H1 (cell line): Measurements from ENCODE around the gene MMAB.

ENCODE experiments used
- CREB1 ChIP-seq: IDR thresholded peaks from 2 replicates; pipeline ENCODE4 v1.6.1; 2012; ENCODE audit warnings: inconsistent platforms
- EGR1 ChIP-seq: IDR thresholded peaks from 2 replicates; pipeline ENCODE4 v1.6.1; 2011; ENCODE audit warnings: low read depth, low read length, borderline replicate concordance
- EP300 ChIP-seq, 2 experiments: IDR thresholded peaks; 1 replicate in 1 of 2; 2 replicates in 1 of 2; pipeline ENCODE4 v1.6.1; 2011 to 2012; ENCODE audit warnings: low read depth in 2 of 2, low read length in 2 of 2, mild to moderate bottlenecking in 2 of 2, borderline replicate concordance in 1 of 2, inconsistent platforms in 1 of 2, moderate library complexity in 1 of 2
- EZH2 ChIP-seq: fragments of 200-600 bp; sonication (generic); IDR thresholded peaks from 2 replicates; pipeline ENCODE4 v1.7.1; 2012; ENCODE audit warnings: low read depth, mild to moderate bottlenecking, moderate library complexity, low read length, inconsistent platforms; ENCODE audit not compliant: severe bottlenecking
- HDAC2 ChIP-seq, 2 experiments: fragments of 300-600 bp in 1 of 2; sonication (generic) in 1 of 2; IDR thresholded peaks; 2 replicates each; pipeline ENCODE4 v1.6.1; 2011 to 2012; ENCODE audit warnings: low read depth in 2 of 2, low read length in 2 of 2, mild to moderate bottlenecking in 2 of 2, moderate library complexity in 2 of 2, borderline replicate concordance in 1 of 2, inconsistent platforms in 1 of 2
- KDM1A ChIP-seq: fragments of 200-600, 300-600 bp; sonication (generic); IDR thresholded peaks from 2 replicates; pipeline ENCODE4 v1.7.1; 2016; ENCODE audit warnings: mild to moderate bottlenecking, low read length, borderline replicate concordance
- MAX ChIP-seq: IDR thresholded peaks from 2 replicates; pipeline ENCODE4 v1.6.1; 2012; ENCODE audit warnings: inconsistent platforms
- POLR2A ChIP-seq, 2 experiments: IDR thresholded peaks; 1 replicate in 1 of 2; 2 replicates in 1 of 2; pipeline ENCODE4 v1.6.1; 2011; ENCODE audit warnings: low read depth in 2 of 2, low read length in 2 of 2, mild to moderate bottlenecking in 2 of 2; ENCODE audit errors: control extremely low read depth in 1 of 2
- POLR2AphosphoS5 ChIP-seq: IDR thresholded peaks from 2 replicates; pipeline ENCODE4 v1.6.1; 2011; ENCODE audit warnings: low read depth, low read length
- TAF1 ChIP-seq: IDR thresholded peaks from 2 replicates; pipeline ENCODE4 v1.6.1; 2011; ENCODE audit warnings: mild to moderate bottlenecking, low read depth, low read length
- YY1 ChIP-seq: IDR thresholded peaks from 2 replicates; pipeline ENCODE4 v1.6.1; 2011; ENCODE audit warnings: low read depth, mild to moderate bottlenecking, low read length
- TF ChIP-seq, protein P1 (sequence below), 3 experiments: IDR thresholded peaks; 1 replicate in 2 of 3; 2 replicates in 1 of 3; pipeline versions ENCODE4 v1.5.1 to v1.6.1; 2011; ENCODE audit warnings: low read length in 3 of 3, mild to moderate bottlenecking in 3 of 3, inconsistent platforms in 2 of 3, low read depth in 1 of 3, moderate library complexity in 1 of 3; ENCODE audit not compliant: insufficient read depth in 1 of 3; ENCODE audit errors: control extremely low read depth in 1 of 3
- TF ChIP-seq, protein P2 (sequence below): IDR thresholded peaks from 2 replicates; pipeline ENCODE4 v1.6.1; 2012; ENCODE audit warnings: low read length, inconsistent platforms
- TF ChIP-seq, protein P3 (sequence below): IDR thresholded peaks from 2 replicates; pipeline ENCODE4 v1.6.1; 2011; ENCODE audit warnings: low read length, improper control_type of control experiment

- TF ChIP-seq, protein P1, sequence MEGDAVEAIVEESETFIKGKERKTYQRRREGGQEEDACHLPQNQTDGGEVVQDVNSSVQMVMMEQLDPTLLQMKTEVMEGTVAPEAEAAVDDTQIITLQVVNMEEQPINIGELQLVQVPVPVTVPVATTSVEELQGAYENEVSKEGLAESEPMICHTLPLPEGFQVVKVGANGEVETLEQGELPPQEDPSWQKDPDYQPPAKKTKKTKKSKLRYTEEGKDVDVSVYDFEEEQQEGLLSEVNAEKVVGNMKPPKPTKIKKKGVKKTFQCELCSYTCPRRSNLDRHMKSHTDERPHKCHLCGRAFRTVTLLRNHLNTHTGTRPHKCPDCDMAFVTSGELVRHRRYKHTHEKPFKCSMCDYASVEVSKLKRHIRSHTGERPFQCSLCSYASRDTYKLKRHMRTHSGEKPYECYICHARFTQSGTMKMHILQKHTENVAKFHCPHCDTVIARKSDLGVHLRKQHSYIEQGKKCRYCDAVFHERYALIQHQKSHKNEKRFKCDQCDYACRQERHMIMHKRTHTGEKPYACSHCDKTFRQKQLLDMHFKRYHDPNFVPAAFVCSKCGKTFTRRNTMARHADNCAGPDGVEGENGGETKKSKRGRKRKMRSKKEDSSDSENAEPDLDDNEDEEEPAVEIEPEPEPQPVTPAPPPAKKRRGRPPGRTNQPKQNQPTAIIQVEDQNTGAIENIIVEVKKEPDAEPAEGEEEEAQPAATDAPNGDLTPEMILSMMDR (IDR thresholded peaks at IDR 0.05; ENCODE audit: control extremely low read depth in 1 of 3, insufficient read depth in 1 of 3, low read depth in 1 of 3, low read length in 3 of 3), result no peak
- TF ChIP-seq CREB1, result no peak
- TF ChIP-seq EZH2, result no peak
- TF ChIP-seq HDAC2 (IDR thresholded peaks at IDR 0.05; ENCODE audit: borderline replicate concordance in 1 of 2, low read depth in 2 of 2, low read length in 2 of 2), result no peak
- TF ChIP-seq, protein P2, sequence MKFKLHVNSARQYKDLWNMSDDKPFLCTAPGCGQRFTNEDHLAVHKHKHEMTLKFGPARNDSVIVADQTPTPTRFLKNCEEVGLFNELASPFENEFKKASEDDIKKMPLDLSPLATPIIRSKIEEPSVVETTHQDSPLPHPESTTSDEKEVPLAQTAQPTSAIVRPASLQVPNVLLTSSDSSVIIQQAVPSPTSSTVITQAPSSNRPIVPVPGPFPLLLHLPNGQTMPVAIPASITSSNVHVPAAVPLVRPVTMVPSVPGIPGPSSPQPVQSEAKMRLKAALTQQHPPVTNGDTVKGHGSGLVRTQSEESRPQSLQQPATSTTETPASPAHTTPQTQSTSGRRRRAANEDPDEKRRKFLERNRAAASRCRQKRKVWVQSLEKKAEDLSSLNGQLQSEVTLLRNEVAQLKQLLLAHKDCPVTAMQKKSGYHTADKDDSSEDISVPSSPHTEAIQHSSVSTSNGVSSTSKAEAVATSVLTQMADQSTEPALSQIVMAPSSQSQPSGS, result no peak
- no peak for TF ChIP-seq KDM1A
- no peak for TF ChIP-seq MAX
- no peak for TF ChIP-seq EP300 (IDR thresholded peaks at IDR 0.05; ENCODE audit: borderline replicate concordance in 1 of 2, low read depth in 2 of 2, low read length in 2 of 2)
- TF ChIP-seq, protein P3, sequence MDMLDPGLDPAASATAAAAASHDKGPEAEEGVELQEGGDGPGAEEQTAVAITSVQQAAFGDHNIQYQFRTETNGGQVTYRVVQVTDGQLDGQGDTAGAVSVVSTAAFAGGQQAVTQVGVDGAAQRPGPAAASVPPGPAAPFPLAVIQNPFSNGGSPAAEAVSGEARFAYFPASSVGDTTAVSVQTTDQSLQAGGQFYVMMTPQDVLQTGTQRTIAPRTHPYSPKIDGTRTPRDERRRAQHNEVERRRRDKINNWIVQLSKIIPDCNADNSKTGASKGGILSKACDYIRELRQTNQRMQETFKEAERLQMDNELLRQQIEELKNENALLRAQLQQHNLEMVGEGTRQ, result no peak
- no peak for TF ChIP-seq POLR2AphosphoS5
- TF ChIP-seq POLR2A (IDR thresholded peaks at IDR 0.05; ENCODE audit: control extremely low read depth in 1 of 2, low read depth in 2 of 2, low read length in 2 of 2), result no peak
- no peak for TF ChIP-seq EGR1
- TF ChIP-seq TAF1, result no peak
- no peak for TF ChIP-seq YY1
These were observed 15.3 kb upstream of the MMAB start for GRCh38 chr12:109588461-109589239.
